NCI-H2227 (cell line): ENCODE data around the gene PAPPA2.

ENCODE experiments used
- DNase-seq: peaks from one replicate; lab custom pipeline; 2025; ENCODE audit not compliant: unreplicated experiment; lab: John Stamatoyannopoulos, UW

PAPPA2 gene

DNA sequence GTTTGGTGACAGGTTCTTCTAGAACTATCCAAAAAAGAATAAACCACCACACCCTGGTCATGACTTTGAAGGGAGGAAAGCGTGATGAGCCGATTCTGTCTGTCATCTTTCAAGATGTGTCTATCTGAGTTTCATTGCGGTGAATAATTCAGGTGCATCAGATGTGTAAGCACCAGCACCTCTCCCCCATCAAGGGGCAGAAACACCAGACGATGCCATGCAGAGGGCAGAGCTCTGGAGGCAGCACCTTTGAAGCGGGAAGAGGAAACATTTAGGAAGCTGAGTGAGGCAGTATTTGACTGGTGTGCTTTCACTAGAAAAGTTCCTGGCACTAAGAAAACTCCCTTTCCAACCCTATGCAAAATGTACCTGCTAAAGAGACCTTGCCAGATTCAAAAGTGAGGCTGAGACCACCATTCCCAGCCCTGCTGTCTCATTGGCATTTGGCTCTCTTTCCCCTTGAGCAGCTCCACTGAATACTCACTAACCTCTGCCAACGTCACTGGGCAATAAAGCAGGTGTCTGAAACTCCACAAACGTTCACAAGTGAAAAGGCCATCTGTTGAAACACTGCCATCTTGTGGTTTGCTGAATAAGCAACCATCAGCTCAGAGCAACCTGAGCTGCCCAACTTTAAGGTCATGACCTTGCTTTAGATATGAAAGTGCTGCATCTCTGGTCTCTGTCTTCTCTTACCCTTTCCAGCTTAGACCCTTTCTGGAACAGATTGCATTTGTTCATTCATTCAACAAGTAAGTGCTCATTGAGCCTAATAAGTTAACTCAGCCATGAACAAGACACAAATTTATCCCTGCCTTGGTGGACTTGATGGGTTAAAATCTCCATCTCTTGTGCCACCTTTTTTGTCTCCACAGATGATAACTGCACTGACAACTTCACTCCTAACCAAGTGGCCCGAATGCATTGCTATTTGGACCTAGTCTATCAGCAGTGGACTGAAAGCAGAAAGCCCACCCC lies 228.6 kb downstream of the PAPPA2 start:
- DNase-seq, result peak; percentile 41

DNA sequence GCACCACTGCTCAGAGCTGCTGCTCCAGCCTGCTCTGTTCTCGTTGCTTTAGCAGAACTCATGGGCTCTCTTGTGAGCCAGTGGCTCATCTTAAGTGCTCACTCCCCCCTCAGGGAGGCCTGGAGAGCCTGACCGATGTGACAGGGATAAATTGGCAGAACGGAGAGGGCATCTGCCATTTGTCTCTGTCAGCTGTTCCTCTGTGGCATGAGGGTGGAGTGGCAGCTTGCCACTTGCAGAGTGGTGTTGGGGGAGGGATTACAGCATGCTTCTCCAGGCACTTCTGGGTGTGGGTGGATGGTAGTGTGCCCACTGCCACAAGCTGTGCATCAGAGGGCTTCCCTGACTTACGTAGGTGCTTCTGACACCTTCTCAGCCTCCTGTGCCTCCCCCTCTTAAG lies 229.5 kb downstream of the PAPPA2 start:
- DNase-seq, result no peak

DNA sequence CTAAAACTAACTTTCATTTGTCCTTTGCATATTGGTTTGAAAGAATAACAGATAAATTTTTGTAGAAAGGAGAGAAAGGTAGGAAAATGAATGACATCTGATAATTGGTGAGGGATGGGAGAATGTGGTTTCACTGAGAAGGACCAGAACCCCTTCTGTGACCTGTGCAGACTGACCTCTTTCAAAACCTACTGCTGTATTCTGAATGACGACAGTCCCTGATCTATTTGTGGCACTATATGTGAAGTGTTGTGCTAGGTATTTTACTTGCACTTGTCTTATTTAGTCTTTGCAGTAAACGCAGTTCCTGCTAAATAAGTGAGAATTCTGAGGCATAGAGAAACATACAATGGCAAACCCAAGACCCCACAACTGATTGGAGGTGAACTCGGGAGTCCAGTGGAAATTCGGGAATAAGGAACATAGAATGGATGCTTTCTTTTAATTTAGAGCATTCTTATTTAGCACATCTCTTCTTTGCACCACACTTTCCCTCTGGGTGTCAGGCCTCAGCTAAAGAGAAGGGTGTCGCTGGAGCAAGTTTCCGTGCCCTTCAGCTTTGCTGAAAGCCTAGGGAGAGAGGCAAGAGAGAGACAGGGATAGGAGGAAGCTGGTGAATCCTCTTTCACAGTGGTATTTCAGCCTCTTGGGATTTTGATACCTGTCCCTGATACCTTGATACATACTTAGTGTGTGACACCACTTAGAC lies 230.2 kb downstream of the PAPPA2 start:
- no peak for DNase-seq

DNA sequence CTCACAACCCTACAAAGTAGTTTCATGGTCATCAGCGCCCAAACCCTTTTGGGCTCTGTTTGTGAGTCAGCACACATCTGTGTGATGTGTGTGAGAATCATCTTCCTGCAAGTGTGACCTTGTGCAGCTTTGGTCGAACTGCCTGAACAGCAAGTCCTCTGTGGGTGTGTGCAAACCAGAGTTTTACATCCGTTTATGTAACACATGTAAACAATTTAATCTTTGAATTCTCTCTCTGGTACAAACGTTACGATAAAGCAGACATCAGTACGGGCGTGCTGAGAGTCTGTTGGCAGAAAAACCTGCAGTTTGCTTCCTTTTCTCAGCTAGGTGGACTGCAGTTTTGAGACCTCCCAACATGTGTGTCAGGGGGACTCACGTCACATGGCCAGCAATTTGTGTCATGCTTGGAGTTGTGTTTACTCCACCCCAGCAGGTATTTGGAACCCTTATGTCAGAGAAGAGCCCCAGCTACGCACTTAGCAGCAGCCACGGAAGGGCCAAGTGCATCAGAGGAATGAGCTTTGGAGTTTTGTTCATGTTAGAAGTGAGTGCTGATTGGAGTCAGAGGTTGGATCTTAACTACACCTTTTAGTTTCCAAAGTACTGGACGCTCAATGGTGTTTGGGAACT lies 230.8 kb downstream of the PAPPA2 start:
- no peak for DNase-seq

DNA sequence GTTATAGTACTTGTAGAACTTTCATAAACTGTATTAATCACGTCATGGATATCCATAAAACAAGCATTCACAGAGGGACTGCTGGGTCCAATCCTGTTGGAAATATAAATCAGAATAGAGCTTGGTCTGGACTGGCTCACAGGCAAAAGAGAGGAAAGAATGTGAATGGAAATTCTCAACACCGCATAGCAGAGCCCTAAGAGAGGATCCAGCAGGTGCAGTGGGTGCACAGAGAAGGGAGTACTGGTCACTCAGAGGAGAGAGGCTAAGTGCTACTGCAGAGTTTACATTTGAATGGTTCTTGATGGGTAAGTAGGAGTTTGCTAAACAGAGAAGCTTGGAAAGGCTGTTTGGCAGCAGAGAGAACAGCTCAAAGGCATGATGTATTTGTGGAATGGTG lies 231.7 kb downstream of the PAPPA2 start:
- DNase-seq, result no peak

DNA sequence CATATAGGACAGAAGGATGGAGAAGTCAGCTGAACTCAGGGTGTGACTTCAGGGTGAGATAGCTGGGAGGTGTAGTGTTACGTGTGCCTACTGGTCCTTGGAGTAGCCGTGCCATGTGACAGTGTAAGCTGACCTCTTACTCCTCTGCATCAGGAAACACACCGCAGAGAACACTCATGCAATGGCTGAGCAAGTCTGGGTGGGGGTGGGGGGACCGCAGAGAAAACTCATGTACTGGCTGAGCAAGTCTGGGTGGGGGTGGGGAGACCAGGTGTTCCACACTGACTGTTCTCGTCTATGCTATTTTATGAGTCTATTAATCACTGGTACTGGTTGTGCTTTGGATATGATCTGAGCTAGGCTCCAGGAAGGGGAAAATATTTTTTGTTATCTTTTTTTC lies 233.1 kb downstream of the PAPPA2 start:
- no peak for DNase-seq

DNA sequence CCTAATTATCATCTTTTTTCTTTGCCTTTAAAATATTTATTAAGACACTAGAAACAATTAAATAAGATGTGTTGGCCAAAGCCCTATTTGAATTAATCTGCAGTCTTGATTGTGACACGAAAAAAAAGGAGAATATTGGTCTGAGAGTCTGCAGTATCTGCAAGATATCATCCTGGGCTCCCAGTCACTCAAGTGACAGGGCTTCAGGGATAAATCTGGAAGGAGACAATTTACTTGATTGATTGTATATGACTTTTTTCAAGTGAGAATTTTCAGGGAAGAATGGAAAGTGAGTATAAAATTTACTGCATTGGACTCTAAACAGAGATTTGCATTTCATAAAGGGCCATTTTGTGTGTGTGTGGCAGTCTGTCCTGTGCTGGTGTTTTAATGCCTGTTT lies 233.7 kb downstream of the PAPPA2 start:
- DNase-seq, result no peak

DNA sequence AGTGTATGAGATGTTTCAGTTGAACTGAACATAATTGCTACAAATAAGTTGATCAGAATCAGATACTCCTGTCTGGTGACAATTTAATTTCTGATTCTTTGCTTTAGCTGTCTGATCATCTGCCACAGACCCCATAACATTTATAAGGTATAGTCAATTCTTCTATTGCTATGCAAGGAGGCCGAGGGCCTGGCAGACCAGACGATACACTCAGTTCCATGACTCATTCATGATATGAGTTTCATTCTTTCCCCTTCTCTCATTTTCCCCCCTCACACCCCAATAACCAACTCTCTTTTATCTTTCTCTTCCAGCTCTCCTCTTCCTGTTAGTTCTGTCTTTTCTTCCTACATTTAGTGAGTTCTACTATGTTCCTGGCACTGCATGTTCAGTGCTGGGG lies 236.8 kb downstream of the PAPPA2 start:
- DNase-seq, result no peak

DNA sequence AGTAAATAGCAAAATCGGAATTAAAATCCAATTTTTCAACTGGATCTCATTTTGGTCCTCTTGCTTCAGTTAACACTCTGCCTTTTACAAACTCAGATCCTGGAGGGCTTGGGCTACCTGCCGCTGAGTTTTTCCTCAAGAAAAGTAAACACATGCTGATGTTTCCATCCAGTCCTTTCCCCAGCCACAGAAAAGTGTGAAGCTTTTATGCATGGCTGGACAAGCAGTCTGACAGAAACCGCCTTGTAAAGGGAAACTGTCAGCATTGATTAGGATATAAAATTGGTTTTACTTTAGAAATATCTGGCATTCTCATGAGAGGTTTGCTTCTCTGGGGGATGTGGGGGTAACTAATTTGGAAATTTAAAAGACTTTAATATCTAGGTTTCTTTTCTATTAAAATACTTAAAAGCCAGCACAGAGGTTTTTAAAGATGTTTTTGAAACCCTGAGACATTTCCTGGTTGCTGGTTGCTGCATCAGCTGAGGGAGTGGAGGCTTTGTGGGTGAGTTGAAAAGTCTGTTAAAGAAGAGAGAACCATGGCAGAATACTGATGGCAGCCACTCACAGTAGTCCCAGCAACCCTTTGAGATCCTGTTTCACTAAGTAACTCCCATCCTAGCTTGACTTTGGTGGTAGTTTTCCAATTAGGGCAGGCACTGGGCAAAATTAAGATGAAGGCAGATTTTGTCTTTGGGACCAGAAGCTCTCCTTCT lies 238.3 kb downstream of the PAPPA2 start:
- DNase-seq, result no peak

DNA sequence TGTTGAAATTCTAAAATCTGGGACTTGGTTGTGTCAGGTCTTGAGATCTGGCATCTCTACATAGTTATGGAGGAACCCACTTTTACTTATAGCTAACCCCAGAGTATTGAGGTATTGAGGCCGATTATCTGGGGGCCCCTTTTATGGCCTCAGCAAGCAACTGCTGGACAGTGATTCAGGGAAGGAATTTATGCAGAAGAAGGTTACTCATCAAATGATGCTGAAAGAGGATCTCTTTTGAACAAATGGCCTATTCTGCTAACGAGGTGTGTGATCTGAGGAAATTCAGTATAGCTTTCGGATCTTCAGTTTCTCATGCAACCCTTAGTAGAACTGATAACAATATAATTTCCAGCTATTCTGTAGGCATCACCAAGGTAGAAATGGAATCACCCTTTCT lies 239.9 kb downstream of the PAPPA2 start:
- DNase-seq, result no peak

DNA sequence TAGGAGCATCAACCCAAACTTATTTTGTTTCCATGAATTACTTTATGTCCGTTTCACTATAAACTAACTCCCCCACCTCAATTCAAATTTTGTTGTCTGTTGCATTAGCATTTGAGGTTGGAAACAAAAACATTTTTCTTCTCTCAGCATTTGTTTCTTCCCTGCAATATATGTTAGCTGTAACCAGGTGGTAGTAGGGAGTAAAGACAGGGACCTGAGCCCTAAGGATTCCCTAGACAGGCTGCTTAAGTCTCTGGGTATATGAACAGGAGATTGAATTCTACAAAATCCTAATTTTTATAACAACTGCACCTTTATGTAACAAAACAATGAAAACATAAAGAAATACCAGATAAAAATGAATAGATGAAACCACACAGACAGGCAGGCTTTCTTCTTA lies 242.6 kb downstream of the PAPPA2 start:
- DNase-seq, result no peak

DNA sequence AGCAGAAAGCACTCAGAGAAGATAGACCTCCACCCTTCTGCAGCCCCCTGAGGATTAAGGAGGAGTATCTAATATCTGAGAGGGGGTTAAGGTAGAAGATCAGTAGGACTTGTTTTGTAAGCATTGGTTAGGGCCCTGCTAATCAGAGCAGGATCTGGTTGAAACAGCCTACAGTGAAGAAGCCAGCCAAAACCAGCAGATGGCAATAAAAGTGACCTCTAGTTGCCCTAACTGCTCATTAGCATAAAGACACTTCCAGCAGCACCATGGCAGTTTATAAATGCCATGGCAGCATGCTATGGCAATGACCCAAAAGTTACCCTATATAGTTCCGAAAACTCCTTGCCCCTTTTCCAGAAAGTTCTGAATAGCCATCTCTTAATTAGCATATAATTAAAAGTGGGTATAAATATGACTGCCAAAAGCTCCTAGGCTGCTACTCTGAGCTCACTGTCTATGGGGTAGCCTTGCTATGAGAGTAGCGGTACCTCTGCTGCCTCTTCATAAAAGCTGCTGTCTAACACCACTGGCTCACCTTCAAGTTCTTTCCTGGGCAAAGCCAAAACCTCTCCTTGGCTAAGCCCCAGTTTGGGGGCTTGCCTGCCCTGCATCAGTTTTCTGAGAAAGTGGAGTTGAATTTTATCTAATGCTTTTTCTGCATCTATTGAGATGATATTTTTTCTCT lies 254.2 kb downstream of the PAPPA2 start:
- no peak for DNase-seq

DNA sequence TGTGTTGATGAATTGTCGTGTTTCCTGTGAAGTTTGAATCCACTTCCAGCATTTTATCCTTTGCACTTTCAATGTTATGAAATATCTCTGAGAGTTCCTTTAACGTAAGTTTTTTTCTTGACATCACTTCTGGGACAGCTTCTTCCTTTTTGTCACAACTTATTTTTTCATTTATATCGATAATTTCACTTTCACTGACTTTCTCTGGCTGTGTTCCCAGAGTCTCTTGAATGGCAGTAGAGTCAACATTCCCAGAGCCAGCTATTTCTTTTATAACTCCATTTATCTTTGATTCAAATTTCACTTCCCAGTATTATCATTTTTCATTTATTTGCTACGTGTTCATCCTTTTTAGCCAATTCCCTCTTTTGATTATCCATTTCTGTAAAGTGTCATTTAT lies 256.5 kb downstream of the PAPPA2 start:
- no peak for DNase-seq

DNA sequence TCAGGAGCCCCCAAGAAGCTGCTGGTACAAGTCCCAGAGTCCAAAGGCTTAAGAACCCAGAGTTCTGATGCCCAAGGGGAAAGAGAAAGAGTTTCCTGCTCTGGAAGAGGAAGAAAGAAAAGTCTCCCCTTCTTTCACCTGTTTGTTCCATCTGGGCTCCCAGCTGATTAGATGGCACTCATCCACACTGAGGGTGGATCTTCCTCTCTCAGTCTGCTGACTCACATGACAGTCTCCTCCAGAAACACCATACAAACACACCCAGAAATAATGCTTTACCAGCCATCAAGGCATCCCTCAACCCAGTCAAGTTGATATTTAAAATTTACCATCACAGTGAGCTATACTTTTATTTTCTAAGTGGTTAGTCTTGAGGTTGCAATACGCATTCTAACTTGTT lies 257.9 kb downstream of the PAPPA2 start:
- DNase-seq, result no peak

DNA sequence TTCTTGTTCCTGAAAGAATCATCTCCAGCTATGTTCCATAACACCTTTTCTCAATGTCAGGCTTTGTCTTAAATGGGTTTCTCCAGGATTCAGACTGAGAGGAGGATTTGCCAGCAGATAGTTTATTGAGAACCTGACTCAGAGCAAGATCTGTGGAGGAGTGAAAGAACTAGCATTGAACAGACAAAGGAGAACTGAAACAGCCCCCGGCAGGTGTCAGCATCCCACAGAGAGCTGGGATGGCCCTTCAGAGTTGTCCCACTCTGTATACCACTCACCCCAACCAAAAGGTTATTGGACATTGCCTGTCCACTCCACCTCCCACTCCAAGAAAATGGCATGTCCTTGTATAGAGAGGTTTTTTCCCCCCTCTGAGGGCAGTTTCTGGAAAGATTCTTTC lies 270.7 kb downstream of the PAPPA2 start:
- no peak for DNase-seq

DNA sequence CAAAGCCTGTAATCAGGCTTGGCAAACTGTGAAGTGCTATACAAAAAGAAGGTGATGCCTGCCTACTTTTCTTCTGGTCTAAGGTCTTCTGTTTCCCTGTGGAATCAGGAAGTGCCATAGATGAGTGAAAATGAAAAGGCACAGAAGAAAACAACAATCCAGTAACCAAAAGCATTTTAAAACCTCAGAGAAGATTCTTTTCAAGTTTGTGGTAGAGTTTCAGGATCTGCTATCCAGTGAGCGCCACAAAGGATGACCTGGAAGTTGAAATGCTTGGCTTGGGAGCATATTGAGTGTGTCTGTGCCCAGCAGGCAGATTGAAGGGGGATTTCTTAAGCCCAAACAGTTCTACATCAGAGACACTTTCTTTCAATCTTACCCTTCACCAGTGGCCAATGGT lies 272.2 kb downstream of the PAPPA2 start:
- DNase-seq, result no peak

DNA sequence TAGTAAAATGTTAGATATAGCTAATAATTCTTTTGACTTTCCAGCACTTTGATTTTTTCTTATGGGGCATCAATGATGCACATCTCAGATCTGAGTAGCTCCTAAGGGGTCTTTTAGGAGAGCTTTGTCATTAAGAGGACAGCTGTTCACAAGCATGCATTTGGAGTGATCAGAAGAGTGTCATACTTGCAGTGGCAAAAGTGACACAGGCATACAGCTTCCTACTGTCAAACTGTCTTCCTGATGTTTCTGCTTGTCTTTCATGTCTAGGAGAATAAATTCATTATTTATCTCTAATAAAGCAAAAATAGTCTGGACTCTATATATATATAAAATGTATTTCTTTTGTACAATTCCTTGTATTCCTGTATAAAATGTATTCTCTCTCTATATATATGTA lies 273.0 kb downstream of the PAPPA2 start:
- no peak for DNase-seq

DNA sequence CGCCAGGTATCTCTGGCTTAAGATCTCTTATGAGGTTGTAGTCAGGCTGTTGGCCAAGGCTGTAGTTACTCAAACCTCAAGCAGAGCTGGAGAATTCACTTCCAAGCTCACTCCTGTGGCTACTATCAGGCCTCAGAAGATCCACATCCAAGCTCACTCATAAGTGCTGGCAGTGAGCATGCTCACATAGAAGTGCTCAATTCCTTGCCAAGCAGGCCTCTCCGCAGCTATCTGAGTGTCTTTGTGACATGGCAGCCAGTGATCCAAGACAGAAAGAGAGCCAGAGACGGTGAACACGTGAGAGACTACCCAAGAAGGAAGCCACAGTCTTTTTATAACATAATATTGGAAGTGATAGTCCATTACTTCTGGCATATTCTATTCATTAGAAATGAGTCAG lies 278.2 kb downstream of the PAPPA2 start:
- no peak for DNase-seq

DNA sequence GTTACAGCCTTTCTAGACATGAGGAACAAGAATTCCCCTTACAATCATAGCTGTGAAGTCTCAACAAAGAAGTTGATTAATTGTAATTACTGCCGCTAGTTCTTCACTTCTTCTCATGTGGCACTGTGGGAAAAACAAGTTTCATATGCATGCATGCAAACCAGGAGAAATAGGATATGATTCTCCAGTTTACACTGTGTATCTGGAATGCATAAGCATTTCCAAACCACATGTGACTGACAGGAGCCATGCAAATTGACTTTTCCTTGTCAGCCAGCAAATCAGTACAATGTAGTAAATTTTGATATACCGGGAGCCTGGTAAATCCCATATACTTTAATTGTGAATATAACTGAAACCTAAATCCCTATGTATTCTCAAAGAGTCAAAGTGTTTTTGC lies 279.3 kb downstream of the PAPPA2 start:
- DNase-seq, result no peak

DNA sequence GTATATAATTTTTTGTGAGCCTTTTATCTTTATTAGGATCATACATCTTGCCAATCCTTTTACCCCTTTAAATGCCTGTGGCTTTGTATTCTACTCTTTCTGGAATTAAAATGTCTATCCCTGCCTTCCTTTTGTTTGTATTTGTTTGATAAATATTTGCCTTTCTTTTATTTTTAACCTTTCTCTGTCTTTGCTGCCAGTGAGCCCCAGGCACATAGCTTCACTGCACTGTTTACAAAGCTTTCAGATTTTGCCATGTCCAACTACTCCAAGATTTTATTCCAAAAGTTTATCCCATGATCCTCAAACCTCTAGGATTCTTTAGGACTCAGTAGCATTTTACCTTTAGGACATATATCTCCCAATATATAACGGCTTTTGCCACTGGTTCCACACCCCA lies 281.2 kb downstream of the PAPPA2 start:
- no peak for DNase-seq

DNA sequence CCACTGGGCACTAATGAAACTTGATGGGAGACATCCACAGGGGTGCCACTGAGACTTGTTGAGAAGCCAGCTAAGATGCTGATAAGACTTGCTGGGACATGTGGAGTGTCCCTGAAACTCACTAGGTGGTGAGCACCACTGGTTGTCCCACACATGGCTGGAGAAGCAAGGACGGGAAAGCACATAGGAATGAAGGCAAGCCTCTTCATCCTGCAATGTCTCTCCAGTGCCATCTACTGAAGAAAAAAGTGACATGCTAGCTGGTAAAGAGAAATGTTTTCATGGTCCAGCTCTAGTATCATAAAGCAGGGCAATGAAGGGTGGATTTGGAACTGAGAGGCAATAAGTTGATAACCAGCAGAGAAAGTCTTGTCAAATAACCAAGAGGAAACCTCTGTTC lies 283.0 kb downstream of the PAPPA2 start:
- DNase-seq, result no peak
